Effector memory CD8-positive, alpha-beta T cell (primary cell): ENCODE measurements around the gene XKR7.
A peak's percentile ranks its signal among the peaks of the same experiment; 100 is the strongest.

ENCODE experiments used
- ATAC-seq: fragments of 150-1000 bp; cut with Tn5 transposase; replicated peaks from 2 replicates; pipeline ENCODE4 v1.10.0; 2021; ENCODE audit warnings: mild to moderate bottlenecking, moderate library complexity
- DNase-seq, 3 experiments: peaks; one replicate each; pipeline ENCODE4 v3.0.0; 2021
- H3K27ac Mint-ChIP-seq, 2 donors: one replicate each; pipeline ENCODE4 v1.8.0; 2022; ENCODE audit warnings: mild to moderate bottlenecking in 2 of 2, mixed read lengths in 2 of 2, moderate library complexity in 2 of 2
- H3K27me3 Mint-ChIP-seq, 2 donors: one replicate each; pipeline ENCODE4 v1.8.0; 2022; ENCODE audit warnings: mixed read lengths in 2 of 2
- H3K36me3 Mint-ChIP-seq: one replicate; pipeline ENCODE4 v1.8.0; 2022; ENCODE audit warnings: mild to moderate bottlenecking, moderate library complexity, mixed read lengths; ENCODE audit not compliant: insufficient read depth
- H3K4me1 Mint-ChIP-seq, 2 donors: one replicate each; pipeline ENCODE4 v1.8.0; 2022; ENCODE audit warnings: low read depth in 2 of 2, mixed read lengths in 2 of 2
- H3K4me3 Mint-ChIP-seq, 2 donors: one replicate each; pipeline ENCODE4 v1.8.0; 2022; ENCODE audit warnings: mild to moderate bottlenecking in 2 of 2, mixed read lengths in 2 of 2, moderate library complexity in 2 of 2
- H3K9me3 Mint-ChIP-seq, 2 donors: one replicate each; pipeline ENCODE4 v1.8.0; 2022; ENCODE audit warnings: mixed read lengths in 2 of 2

The XKR7 gene

DNA sequence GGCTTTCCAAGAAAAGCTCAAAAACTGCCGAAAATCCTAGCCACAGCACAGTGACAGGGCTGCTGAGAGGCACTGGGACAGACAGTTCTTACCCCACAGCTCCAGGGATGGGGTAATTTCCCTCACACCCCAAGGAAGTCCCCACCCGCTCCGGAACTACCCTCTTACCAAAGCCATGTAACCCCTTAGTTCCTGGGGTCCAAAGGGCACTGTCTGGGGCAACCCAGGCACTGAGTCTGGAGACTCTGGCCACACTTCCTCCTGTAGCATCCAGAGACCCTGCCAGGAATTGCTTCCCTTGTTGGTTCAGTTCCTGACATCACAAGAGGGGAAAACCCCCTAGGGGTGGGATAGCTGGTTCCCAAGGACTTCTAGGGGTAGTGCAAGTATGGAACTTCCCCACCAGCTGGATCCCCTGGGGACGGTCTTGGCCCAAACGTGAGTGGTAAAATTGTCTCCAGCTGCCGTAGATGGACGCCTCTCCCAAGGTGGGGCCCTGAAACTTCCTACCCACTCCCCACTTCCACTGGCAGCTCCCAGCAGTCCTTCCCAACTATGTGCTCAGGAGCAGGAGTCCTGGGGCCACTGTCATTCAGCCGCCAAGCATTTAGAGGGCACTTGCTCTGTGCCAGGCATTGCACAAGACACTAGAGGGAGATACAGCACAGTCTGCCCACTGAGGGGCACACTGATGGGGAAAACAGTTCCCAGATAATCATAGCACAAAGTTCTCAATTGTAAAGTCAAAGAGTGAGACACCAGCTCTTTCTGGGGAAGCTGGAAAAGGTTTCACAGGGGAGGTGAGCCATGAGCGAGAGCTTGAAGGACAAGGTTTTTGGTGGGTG lies 66.9 kb downstream of the XKR7 start:
- Mint-ChIP-seq H3K36me3 (no peaks in the 10 kb centered on the region), H3K4me3 (no peak overlapping the region), H3K9me3 (no peaks in the 10 kb centered on the region), H3K27ac (no peak overlapping the region), H3K4me1 (peaks cover 0 to 1% of the 10 kb centered on the region in 2 donors), H3K27me3 (peaks cover 56 to 58% of the 10 kb centered on the region in 2 donors)
- DNase-seq: no peak
- peak; percentile 7 for ATAC-seq

GRCh38 chr20:32035426-32035779 lies 67.5 kb downstream of the XKR7 start:
- Mint-ChIP-seq H3K27me3 (peaks cover 53 to 60% of the 10 kb centered on the region in 2 donors), H3K4me3 (no peak overlapping the region), H3K36me3 (no peaks in the 10 kb centered on the region), H3K27ac (no peak overlapping the region), H3K4me1 (peaks cover 0 to 1% of the 10 kb centered on the region in 2 donors), H3K9me3 (no peaks in the 10 kb centered on the region)
- no peak for ATAC-seq
- DNase-seq: no peak

DNA sequence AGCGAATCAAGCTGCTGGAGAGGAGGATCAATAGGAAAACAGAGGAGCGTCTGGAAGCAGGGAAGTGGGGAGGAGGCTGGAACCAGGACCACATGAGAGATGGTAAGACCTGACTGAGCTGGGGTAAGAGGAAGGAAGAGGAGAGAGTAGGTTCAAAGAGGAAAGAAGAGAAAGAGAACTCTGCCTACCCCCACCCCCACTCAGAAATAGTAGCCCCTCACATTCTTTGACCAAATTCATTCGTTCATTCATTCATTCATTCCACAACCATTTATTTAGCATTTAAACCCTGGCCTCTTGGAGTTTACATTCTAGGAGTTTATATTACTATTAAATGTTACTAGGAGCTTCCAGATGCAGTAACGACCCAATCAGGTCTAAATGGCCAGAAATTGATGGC lies 68.3 kb downstream of the XKR7 start:
- ATAC-seq: no peak
- peaks cover 61 to 68% of the 10 kb centered on the region in 2 donors for H3K27me3 Mint-ChIP-seq
- no peaks in the 10 kb centered on the region for H3K4me1 Mint-ChIP-seq

DNA sequence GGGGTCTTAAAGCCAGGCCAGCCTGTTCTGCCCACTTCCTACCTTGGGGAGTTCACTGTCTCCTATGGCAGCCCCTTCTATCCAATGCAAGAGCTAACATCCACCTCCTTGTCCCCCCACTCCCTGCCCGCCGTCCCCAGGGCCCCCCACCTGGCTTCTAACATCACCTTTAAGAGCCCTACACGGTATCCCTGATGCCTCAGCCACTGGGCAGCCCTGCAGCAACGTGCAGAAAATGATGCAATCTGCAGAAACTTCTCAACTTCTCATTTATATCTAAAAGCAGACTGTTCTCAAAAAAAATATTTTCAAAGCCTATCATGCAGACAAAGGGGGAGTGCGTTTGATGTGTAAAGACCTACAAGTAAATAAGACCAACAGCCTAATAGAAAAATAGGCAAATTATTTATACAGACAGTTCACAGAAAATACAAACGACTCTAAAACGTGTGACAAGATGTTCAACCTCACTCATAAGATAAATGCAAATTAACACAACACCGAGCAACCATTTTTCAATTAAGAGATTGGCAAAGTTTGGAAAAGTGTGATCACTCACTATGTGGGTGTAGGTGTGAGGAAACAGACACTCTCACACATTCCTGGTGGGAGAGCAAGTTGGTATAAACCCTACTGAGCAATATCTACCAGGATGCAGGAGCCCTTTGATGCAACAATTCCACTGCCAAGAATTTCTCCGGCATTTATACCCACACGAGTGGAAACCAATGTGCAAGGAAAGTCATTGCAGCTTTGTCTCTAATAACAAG lies 69.0 kb downstream of the XKR7 start:
- Mint-ChIP-seq H3K9me3 (no peaks in the 10 kb centered on the region), H3K36me3 (no peaks in the 10 kb centered on the region), H3K4me1 (no peaks in the 10 kb centered on the region), H3K27me3 (peaks cover 67 to 75% of the 10 kb centered on the region in 2 donors), H3K4me3 (no peak overlapping the region), H3K27ac (no peak overlapping the region)
- ATAC-seq (no peak), DNase-seq (no peak)

More for the DNA sequence above, 68.3 kb downstream of the XKR7 start:
- Mint-ChIP-seq H3K4me3 (no peak overlapping the region), H3K9me3 (no peaks in the 10 kb centered on the region), H3K36me3 (no peaks in the 10 kb centered on the region), H3K27ac (no peak overlapping the region)
- DNase-seq: no peak

DNA sequence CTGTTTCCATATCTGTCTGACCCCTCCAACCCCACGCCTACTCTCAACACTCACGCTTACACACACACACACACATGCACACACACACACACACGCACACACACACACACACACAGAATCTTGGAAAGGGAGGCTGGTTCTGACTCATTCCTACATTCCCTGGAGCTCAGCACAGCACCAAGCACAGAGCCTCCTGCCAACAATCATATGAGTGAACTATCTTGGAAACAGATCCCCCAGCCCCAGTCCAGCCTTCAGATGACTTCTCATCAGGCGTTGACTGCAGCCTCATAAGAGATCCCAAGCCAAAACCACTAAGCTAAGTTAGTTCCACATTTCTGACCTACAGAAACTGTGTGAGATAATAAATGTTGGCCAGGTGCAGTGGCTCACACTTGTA lies 70.0 kb downstream of the XKR7 start:
- Mint-ChIP-seq H3K27ac (no peak overlapping the region), H3K9me3 (no peaks in the 10 kb centered on the region), H3K4me1 (no peaks in the 10 kb centered on the region), H3K27me3 (peaks cover 76 to 77% of the 10 kb centered on the region in 2 donors), H3K36me3 (no peaks in the 10 kb centered on the region), H3K4me3 (no peak overlapping the region)
- DNase-seq (no peak), ATAC-seq (no peak)

GRCh38 chr20:32040142-32040953 lies 72.4 kb downstream of the XKR7 start:
- Mint-ChIP-seq H3K4me1 (no peaks in the 10 kb centered on the region), H3K27me3 (peaks cover 60 to 75% of the 10 kb centered on the region in 2 donors), H3K36me3 (no peaks in the 10 kb centered on the region), H3K9me3 (no peaks in the 10 kb centered on the region), H3K4me3 (no peak overlapping the region), H3K27ac (no peak overlapping the region)
- ATAC-seq: peak; percentile 58
- DNase-seq: no peak

DNA sequence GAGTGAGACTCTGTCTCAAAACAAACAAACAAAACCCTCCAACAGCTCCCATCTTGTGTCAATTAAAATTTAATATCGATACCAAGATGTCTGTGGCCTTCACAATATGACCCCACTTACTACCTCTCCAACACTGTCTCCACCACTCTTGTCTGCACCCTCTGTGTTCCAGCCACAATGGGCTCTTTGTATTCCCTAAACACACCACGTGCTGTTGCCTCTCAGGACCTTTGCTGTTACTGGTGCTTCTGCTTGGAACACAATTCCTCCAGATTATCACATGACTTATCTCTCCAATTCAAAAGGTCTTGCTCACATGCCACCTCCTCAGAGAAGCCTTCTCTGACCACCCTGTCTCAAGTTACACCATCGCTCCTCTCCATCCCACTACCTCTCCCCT lies 78.0 kb downstream of the XKR7 start:
- Mint-ChIP-seq H3K27ac (no peak overlapping the region), H3K9me3 (no peaks in the 10 kb centered on the region), H3K36me3 (no peaks in the 10 kb centered on the region), H3K4me3 (no peak overlapping the region), H3K4me1 (peaks cover 3% of the 10 kb centered on the region in 2 donors), H3K27me3 (peaks cover 70 to 71% of the 10 kb centered on the region in 2 donors)
- ATAC-seq (no peak), DNase-seq (no peak)

DNA sequence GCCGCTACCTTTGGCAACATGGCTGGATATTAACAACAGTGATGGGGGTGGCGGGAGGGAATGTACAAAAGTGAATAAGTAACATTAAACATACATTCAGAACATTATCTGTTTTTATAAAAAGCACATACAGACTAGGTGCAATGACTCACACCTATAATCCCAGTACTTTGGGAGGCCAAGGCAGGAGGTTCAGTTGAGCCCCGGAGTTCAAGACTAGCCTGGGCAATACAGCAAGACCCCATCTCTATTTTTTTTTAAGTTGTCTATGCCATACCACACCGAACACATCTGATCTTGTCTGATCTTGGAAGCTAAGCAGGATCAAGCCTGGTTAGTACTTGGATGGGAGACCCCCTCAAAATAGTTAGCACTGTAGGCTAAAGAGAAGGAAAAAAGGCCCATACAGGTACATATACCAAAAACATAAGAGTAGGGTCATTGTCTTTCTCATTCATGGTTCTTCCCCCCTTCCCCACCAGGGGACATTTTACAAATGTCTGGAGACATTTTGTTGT lies 82.4 kb downstream of the XKR7 start:
- no peak overlapping the region for H3K27ac Mint-ChIP-seq
- H3K27me3 Mint-ChIP-seq: peaks cover 66 to 99% of the 10 kb centered on the region in 2 donors
- no peaks in the 10 kb centered on the region for H3K9me3 Mint-ChIP-seq
- H3K4me3 Mint-ChIP-seq: no peak overlapping the region
- no peaks in the 10 kb centered on the region for H3K36me3 Mint-ChIP-seq
- ATAC-seq (no peak), DNase-seq (no peak)
- H3K4me1 Mint-ChIP-seq: peaks cover 16% of the 10 kb centered on the region in 2 donors

- ATAC-seq (no peak), DNase-seq (no peak)
- Mint-ChIP-seq H3K27me3 (peaks cover 64 to 93% of the 10 kb centered on the region in 2 donors), H3K9me3 (no peaks in the 10 kb centered on the region), H3K4me1 (peaks cover 16% of the 10 kb centered on the region in 2 donors), H3K27ac (peak overlapping the region in 1 of 2 donors; percentile 67), H3K4me3 (peak overlapping the region; percentile 71 to 80), H3K36me3 (no peaks in the 10 kb centered on the region)
Measured at GRCh38 chr20:32050851-32051556, 83.1 kb downstream of the XKR7 start.

DNA sequence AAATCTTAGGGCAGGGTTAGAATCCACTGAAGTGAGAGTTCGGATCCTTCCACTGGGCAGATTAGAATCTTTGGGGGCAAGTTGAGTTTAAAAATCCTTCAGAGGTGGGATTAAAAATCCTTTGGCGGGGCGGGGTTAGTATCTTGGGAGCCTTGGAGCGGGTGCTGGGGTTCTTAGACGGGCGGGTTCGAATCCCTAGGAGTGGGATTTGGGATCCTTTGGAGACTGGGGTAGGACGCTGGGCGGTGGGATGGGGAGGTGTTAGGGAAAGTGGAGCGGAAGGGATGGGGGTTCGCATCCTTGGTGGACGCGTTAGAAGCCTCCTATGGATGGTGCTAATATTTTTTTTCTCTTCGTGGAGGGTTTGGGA lies 83.8 kb downstream of the XKR7 start:
- DNase-seq (no peak), ATAC-seq (no peak)
- peak overlapping the region; percentile 71 to 80 for H3K4me3 Mint-ChIP-seq
- H3K4me1 Mint-ChIP-seq: peaks cover 16% of the 10 kb centered on the region in 2 donors
- no peaks in the 10 kb centered on the region for H3K9me3 Mint-ChIP-seq
- H3K36me3 Mint-ChIP-seq: no peaks in the 10 kb centered on the region
- H3K27me3 Mint-ChIP-seq: peaks cover 59 to 86% of the 10 kb centered on the region in 2 donors
- H3K27ac Mint-ChIP-seq: peak overlapping the region in 1 of 2 donors; percentile 67

DNA sequence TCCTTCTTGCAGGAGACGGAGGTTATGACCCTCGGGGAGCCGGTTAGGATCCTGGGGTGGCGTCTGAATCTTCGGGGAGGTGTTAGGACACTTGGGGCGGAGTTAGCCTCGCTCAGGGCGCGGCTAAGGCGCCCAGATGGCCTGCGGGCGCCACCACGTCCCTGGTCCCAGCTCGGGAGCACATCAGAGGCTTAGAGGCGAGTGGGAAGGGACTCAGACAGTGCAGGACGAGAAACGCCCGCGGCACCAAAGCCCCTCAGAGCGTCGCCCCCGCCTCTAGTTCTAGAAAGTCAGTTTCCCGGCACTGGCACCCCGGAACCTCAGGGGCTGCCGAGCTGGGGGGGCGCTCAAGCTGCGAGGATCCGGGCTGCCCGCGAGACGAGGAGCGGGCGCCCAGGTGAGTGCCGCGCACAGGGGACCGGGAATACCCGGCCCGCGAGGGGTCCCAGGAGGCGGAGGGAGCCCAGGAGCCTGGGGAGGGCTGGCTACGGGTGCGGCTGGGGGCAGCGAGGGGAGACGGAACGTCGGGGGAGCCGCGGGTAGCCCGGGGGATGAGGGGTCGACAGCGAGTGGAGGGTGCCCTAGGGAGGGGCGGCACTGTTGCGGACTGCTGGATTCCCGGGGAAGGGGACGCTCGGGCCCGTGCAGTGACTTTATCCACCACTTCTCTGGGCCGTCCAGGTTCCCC lies 84.3 kb downstream of the XKR7 start, which contains the start of gene HCK:
HCK (plus strand) TSS at position 153 of the 688 bp plus-strand sequence.
- Mint-ChIP-seq H3K4me1 (peaks cover 16% of the 10 kb centered on the region in 2 donors), H3K27me3 (peaks cover 57 to 85% of the 10 kb centered on the region in 2 donors), H3K27ac (peak within 1 kb of the TSS in 1 of 2 donors; percentile 67), H3K4me3 (peak within 1 kb of the TSS; percentile 71 to 80), H3K9me3 (no peaks in the 10 kb centered on the region), H3K36me3 (no peaks in the 10 kb centered on the region)
- peak; percentile 55 for ATAC-seq
- no peak for DNase-seq

- ATAC-seq: peak; percentile 49
- H3K9me3 Mint-ChIP-seq: no peaks in the 10 kb centered on the region
- no peak for DNase-seq
- H3K4me1 Mint-ChIP-seq: peaks cover 16% of the 10 kb centered on the region in 2 donors
- H3K4me3 Mint-ChIP-seq: peak overlapping the region; percentile 71 to 80
- H3K27ac Mint-ChIP-seq: no peak overlapping the region
- H3K36me3 Mint-ChIP-seq: no peaks in the 10 kb centered on the region
- H3K27me3 Mint-ChIP-seq: peaks cover 54 to 85% of the 10 kb centered on the region in 2 donors
Measured at GRCh38 chr20:32052778-32053362, 84.9 kb downstream of the XKR7 start.
